ENCODE results near the gene BACE1. TPM values are rescaled to one million over a fixed set of nuclear protein-coding genes. Genes with fewer than 3 reads are reported as not detected.

Gene BACE1
- total and polyA plus RNA-seq, 2 of the 13 experiments (the other 11 are each of a cell fraction or from before 2014, with no cell fraction given): 7.5 to 17.9 TPM

DNA sequence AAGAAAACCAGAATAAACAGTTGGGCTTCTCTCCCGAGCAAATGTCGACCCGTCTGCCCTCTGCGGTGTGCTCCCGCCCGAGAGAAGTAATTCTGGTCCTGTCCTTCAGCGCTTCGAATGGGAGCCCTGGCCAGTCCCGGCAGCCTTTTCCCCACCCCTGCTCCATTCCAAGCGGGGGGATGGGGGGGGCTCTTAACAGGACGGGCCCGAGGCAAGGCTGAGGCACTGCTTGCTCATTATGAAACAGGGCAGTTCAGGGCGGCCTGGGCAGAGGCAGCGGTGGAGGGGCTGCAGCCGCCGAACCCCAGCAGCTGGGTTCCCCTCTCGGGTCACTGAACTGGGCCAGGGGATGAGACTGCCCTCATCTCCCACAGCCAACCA, 15.8 kb downstream of the BACE1 start (continued):
- TF ChIP-seq SRY (CRISPR knock-in tag; IDR thresholded peaks at IDR 0.05): 0 out of 2 replicates have a peak, but pooled peaks have one; percentile 33
- no peak for TF ChIP-seq ATF5 (CRISPR knock-in tag; IDR thresholded peaks at IDR 0.05; ENCODE audit: low read depth)
- TF ChIP-seq ZIK1 (CRISPR knock-in tag; IDR thresholded peaks at IDR 0.05; ENCODE audit: borderline replicate concordance, low read depth): no peak
- TF ChIP-seq ZNF160 (CRISPR knock-in tag; IDR thresholded peaks at IDR 0.05): no peak; the same call in 1 of the 2 replicates
- no peak for TF ChIP-seq ZBTB3 (CRISPR knock-in tag; IDR thresholded peaks at IDR 0.05; ENCODE audit: borderline replicate concordance, low read depth)
- 0 out of 2 replicates have a peak, but pooled peaks have one; percentile 18 for TF ChIP-seq DNMT3B (CRISPR knock-in tag; conservative IDR thresholded peaks at IDR 0.05)
- 0 out of 2 replicates have a peak, but pooled peaks have one; percentile 28 for TF ChIP-seq ZNF441 (CRISPR knock-in tag; IDR thresholded peaks at IDR 0.05; ENCODE audit: borderline replicate concordance)
- TF ChIP-seq, protein P1, sequence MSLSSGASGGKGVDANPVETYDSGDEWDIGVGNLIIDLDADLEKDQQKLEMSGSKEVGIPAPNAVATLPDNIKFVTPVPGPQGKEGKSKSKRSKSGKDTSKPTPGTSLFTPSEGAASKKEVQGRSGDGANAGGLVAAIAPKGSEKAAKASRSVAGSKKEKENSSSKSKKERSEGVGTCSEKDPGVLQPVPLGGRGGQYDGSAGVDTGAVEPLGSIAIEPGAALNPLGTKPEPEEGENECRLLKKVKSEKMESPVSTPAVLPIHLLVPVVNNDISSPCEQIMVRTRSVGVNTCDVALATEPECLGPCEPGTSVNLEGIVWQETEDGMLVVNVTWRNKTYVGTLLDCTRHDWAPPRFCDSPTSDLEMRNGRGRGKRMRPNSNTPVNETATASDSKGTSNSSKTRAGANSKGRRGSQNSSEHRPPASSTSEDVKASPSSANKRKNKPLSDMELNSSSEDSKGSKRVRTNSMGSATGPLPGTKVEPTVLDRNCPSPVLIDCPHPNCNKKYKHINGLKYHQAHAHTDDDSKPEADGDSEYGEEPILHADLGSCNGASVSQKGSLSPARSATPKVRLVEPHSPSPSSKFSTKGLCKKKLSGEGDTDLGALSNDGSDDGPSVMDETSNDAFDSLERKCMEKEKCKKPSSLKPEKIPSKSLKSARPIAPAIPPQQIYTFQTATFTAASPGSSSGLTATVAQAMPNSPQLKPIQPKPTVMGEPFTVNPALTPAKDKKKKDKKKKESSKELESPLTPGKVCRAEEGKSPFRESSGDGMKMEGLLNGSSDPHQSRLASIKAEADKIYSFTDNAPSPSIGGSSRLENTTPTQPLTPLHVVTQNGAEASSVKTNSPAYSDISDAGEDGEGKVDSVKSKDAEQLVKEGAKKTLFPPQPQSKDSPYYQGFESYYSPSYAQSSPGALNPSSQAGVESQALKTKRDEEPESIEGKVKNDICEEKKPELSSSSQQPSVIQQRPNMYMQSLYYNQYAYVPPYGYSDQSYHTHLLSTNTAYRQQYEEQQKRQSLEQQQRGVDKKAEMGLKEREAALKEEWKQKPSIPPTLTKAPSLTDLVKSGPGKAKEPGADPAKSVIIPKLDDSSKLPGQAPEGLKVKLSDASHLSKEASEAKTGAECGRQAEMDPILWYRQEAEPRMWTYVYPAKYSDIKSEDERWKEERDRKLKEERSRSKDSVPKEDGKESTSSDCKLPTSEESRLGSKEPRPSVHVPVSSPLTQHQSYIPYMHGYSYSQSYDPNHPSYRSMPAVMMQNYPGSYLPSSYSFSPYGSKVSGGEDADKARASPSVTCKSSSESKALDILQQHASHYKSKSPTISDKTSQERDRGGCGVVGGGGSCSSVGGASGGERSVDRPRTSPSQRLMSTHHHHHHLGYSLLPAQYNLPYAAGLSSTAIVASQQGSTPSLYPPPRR (CRISPR knock-in tag; IDR thresholded peaks at IDR 0.05; ENCODE audit: borderline replicate concordance): no peak
- TF ChIP-seq TBP (CRISPR knock-in tag; IDR thresholded peaks at IDR 0.05): no peak
- no peak for TF ChIP-seq ZNF460 (CRISPR knock-in tag; IDR thresholded peaks at IDR 0.05; ENCODE audit: borderline replicate concordance)
- no peak for TF ChIP-seq ZMYM3 (CRISPR knock-in tag; IDR thresholded peaks at IDR 0.05)
- no peak for TF ChIP-seq FLYWCH1 (CRISPR knock-in tag; IDR thresholded peaks at IDR 0.05)
- TF ChIP-seq ZSCAN25 (CRISPR knock-in tag; IDR thresholded peaks at IDR 0.05): no peak
- no peak for TF ChIP-seq GLI4 (CRISPR knock-in tag; IDR thresholded peaks at IDR 0.05; ENCODE audit: borderline replicate concordance)
- TF ChIP-seq MYPOP (CRISPR knock-in tag; IDR thresholded peaks at IDR 0.05): no peak
- no peak for TF ChIP-seq CREM (IDR thresholded peaks at IDR 0.05)
- TF ChIP-seq CREM (CRISPR knock-in tag; IDR thresholded peaks at IDR 0.05): no peak
- no peak for TF ChIP-seq ARID4A (CRISPR knock-in tag; IDR thresholded peaks at IDR 0.05; ENCODE audit: borderline replicate concordance)
- no peak for TF ChIP-seq ZNF496 (CRISPR knock-in tag; IDR thresholded peaks at IDR 0.05; ENCODE audit: insufficient replicate concordance)
- no peak; the same call in 1 of the 2 replicates for TF ChIP-seq SALL1 (CRISPR knock-in tag; IDR thresholded peaks at IDR 0.05)
